ENCODE data around the gene LELP1.
"Not testable (repeated sequence)": the region's sequence is repeated elsewhere in the genome, so short reads cannot be mapped to it uniquely, and the experiment has no call there.

Gene LELP1

GRCh38 chr1:153203130-153203529 is at the start of gene LELP1:
Gene LELP1, plus strand, starts transcription at chr1:153203430. Its CDS starts 1,278 bp downstream, at chr1:153204708.
- Mint-ChIP-seq H3K9me3 (no peaks in the 10 kb centered on the region), H3K27me3 (ENCODE audit: low read depth) (peaks cover 8% of the 10 kb centered on the region), H3K27ac (no peak within 1 kb of the TSS), H3K4me1 (ENCODE audit: low read depth) (no peaks in the 10 kb centered on the region), H3K36me3 (ENCODE audit: low read depth) (no peaks in the 10 kb centered on the region), H3K4me3 (no peak within 1 kb of the TSS)
- no peak for DNase-seq (ENCODE audit: low spot score)

- H3K36me3 Mint-ChIP-seq (ENCODE audit: low read depth), result no peaks in the 10 kb centered on the region
- H3K4me1 Mint-ChIP-seq (ENCODE audit: low read depth), result no peaks in the 10 kb centered on the region
- H3K27me3 Mint-ChIP-seq (ENCODE audit: low read depth), result no peaks in the 10 kb centered on the region
- no peak overlapping the region for H3K27ac Mint-ChIP-seq
- DNase-seq (ENCODE audit: low spot score), result no peak
- H3K4me3 Mint-ChIP-seq, result no peak overlapping the region
- H3K9me3 Mint-ChIP-seq, result no peaks in the 10 kb centered on the region
Measured at GRCh38 chr1:153155541-153155940, 47.7 kb upstream of the LELP1 start.

GRCh38 chr1:153168686-153169085 is 34.5 kb upstream of the LELP1 start:
- Mint-ChIP-seq H3K9me3 (no peaks in the 10 kb centered on the region), H3K27ac (no peak overlapping the region), H3K4me1 (ENCODE audit: low read depth) (no peaks in the 10 kb centered on the region), H3K36me3 (ENCODE audit: low read depth) (no peaks in the 10 kb centered on the region), H3K27me3 (ENCODE audit: low read depth) (peaks cover 3% of the 10 kb centered on the region), H3K4me3 (no peak overlapping the region)
- no peak for DNase-seq (ENCODE audit: low spot score)

GRCh38 chr1:153174624-153175023 is 28.6 kb upstream of the LELP1 start:
- no peak overlapping the region for H3K27ac Mint-ChIP-seq
- DNase-seq (ENCODE audit: low spot score), result no peak
- peaks cover 7% of the 10 kb centered on the region for H3K27me3 Mint-ChIP-seq (ENCODE audit: low read depth)
- no peaks in the 10 kb centered on the region for H3K36me3 Mint-ChIP-seq (ENCODE audit: low read depth)
- no peak overlapping the region for H3K4me3 Mint-ChIP-seq
- H3K4me1 Mint-ChIP-seq (ENCODE audit: low read depth), result no peaks in the 10 kb centered on the region
- H3K9me3 Mint-ChIP-seq, result no peaks in the 10 kb centered on the region

- DNase-seq (ENCODE audit: low spot score), result no peak
- Mint-ChIP-seq H3K36me3 (ENCODE audit: low read depth) (no peaks in the 10 kb centered on the region), H3K9me3 (no peaks in the 10 kb centered on the region), H3K27ac (no peak overlapping the region), H3K4me1 (ENCODE audit: low read depth) (no peaks in the 10 kb centered on the region), H3K27me3 (ENCODE audit: low read depth) (peaks cover 6% of the 10 kb centered on the region), H3K4me3 (no peak overlapping the region)
Measured at GRCh38 chr1:153178922-153179321, 24.3 kb upstream of the LELP1 start.

- H3K4me1 Mint-ChIP-seq (ENCODE audit: low read depth), result no peaks in the 10 kb centered on the region
- no peaks in the 10 kb centered on the region for H3K9me3 Mint-ChIP-seq
- no peak overlapping the region for H3K27ac Mint-ChIP-seq
- DNase-seq (ENCODE audit: low spot score), result no peak
- peaks cover 2% of the 10 kb centered on the region for H3K27me3 Mint-ChIP-seq (ENCODE audit: low read depth)
- H3K36me3 Mint-ChIP-seq (ENCODE audit: low read depth), result no peaks in the 10 kb centered on the region
- no peak overlapping the region for H3K4me3 Mint-ChIP-seq
Measured at GRCh38 chr1:153180556-153180955, 22.7 kb upstream of the LELP1 start.

GRCh38 chr1:153188301-153188700 is 14.9 kb upstream of the LELP1 start:
- not testable (repeated sequence) for H3K9me3 Mint-ChIP-seq; H3K4me1 Mint-ChIP-seq (ENCODE audit: low read depth); H3K4me3 Mint-ChIP-seq; H3K27ac Mint-ChIP-seq; DNase-seq (ENCODE audit: low spot score); H3K36me3 Mint-ChIP-seq (ENCODE audit: low read depth); H3K27me3 Mint-ChIP-seq (ENCODE audit: low read depth)

GRCh38 chr1:153190373-153190772 is 12.9 kb upstream of the LELP1 start:
- Mint-ChIP-seq H3K27me3 (ENCODE audit: low read depth) (peaks cover 10% of the 10 kb centered on the region), H3K36me3 (ENCODE audit: low read depth) (no peaks in the 10 kb centered on the region), H3K4me1 (ENCODE audit: low read depth) (no peaks in the 10 kb centered on the region), H3K27ac (no peak overlapping the region), H3K9me3 (no peaks in the 10 kb centered on the region), H3K4me3 (no peak overlapping the region)
- DNase-seq (ENCODE audit: low spot score), result no peak

GRCh38 chr1:153192697-153193096 is 10.5 kb upstream of the LELP1 start:
- Mint-ChIP-seq H3K4me1 (ENCODE audit: low read depth) (no peaks in the 10 kb centered on the region), H3K27ac (no peak overlapping the region), H3K27me3 (ENCODE audit: low read depth) (peaks cover 6% of the 10 kb centered on the region), H3K9me3 (no peaks in the 10 kb centered on the region), H3K36me3 (ENCODE audit: low read depth) (no peaks in the 10 kb centered on the region), H3K4me3 (no peak overlapping the region)
- no peak for DNase-seq (ENCODE audit: low spot score)

GRCh38 chr1:153194331-153195050 is 8.7 kb upstream of the LELP1 start:
- Mint-ChIP-seq H3K4me3 (no peak overlapping the region), H3K4me1 (ENCODE audit: low read depth) (no peaks in the 10 kb centered on the region), H3K9me3 (no peaks in the 10 kb centered on the region), H3K36me3 (ENCODE audit: low read depth) (no peaks in the 10 kb centered on the region), H3K27ac (no peak overlapping the region), H3K27me3 (ENCODE audit: low read depth) (peaks cover 10% of the 10 kb centered on the region)
- DNase-seq (ENCODE audit: low spot score), result no peak

- no peaks in the 10 kb centered on the region for H3K4me1 Mint-ChIP-seq (ENCODE audit: low read depth)
- no peak overlapping the region for H3K4me3 Mint-ChIP-seq
- H3K36me3 Mint-ChIP-seq (ENCODE audit: low read depth), result no peaks in the 10 kb centered on the region
- H3K27me3 Mint-ChIP-seq (ENCODE audit: low read depth), result peaks cover 10% of the 10 kb centered on the region
- H3K9me3 Mint-ChIP-seq, result no peaks in the 10 kb centered on the region
- DNase-seq (ENCODE audit: low spot score), result no peak
- no peak overlapping the region for H3K27ac Mint-ChIP-seq
Measured at GRCh38 chr1:153195216-153195615, 8.0 kb upstream of the LELP1 start.

- Mint-ChIP-seq H3K4me1 (ENCODE audit: low read depth) (no peaks in the 10 kb centered on the region), H3K27me3 (ENCODE audit: low read depth) (peaks cover 8% of the 10 kb centered on the region), H3K36me3 (ENCODE audit: low read depth) (no peaks in the 10 kb centered on the region), H3K9me3 (no peaks in the 10 kb centered on the region), H3K27ac (no peak overlapping the region), H3K4me3 (no peak overlapping the region)
- no peak for DNase-seq (ENCODE audit: low spot score)
Measured at GRCh38 chr1:153202006-153202405, 1.2 kb upstream of the LELP1 start.

GRCh38 chr1:153206631-153207030 is 3.4 kb downstream of the LELP1 start:
- Mint-ChIP-seq H3K4me3 (no peak overlapping the region), H3K9me3 (no peaks in the 10 kb centered on the region), H3K27me3 (ENCODE audit: low read depth) (peaks cover 5% of the 10 kb centered on the region), H3K27ac (no peak overlapping the region), H3K4me1 (ENCODE audit: low read depth) (no peaks in the 10 kb centered on the region), H3K36me3 (ENCODE audit: low read depth) (no peaks in the 10 kb centered on the region)
- no peak for DNase-seq (ENCODE audit: low spot score)

- no peak overlapping the region for H3K4me3 Mint-ChIP-seq
- H3K27me3 Mint-ChIP-seq (ENCODE audit: low read depth), result peaks cover 5% of the 10 kb centered on the region
- H3K9me3 Mint-ChIP-seq, result no peaks in the 10 kb centered on the region
- no peaks in the 10 kb centered on the region for H3K36me3 Mint-ChIP-seq (ENCODE audit: low read depth)
- no peak overlapping the region for H3K27ac Mint-ChIP-seq
- no peaks in the 10 kb centered on the region for H3K4me1 Mint-ChIP-seq (ENCODE audit: low read depth)
- no peak for DNase-seq (ENCODE audit: low spot score)
Measured at GRCh38 chr1:153210206-153210605, 7.0 kb downstream of the LELP1 start.

- H3K36me3 Mint-ChIP-seq (ENCODE audit: low read depth), result no peaks in the 10 kb centered on the region
- H3K27me3 Mint-ChIP-seq (ENCODE audit: low read depth), result peaks cover 11% of the 10 kb centered on the region
- H3K4me3 Mint-ChIP-seq, result no peak overlapping the region
- peaks cover 6% of the 10 kb centered on the region for H3K4me1 Mint-ChIP-seq (ENCODE audit: low read depth)
- no peaks in the 10 kb centered on the region for H3K9me3 Mint-ChIP-seq
- no peak for DNase-seq (ENCODE audit: low spot score)
- no peak overlapping the region for H3K27ac Mint-ChIP-seq
Measured at GRCh38 chr1:153212201-153212600, 9.0 kb downstream of the LELP1 start.
